GM15510 (cell line): ENCODE measurements around the gene PNPLA7.

Experiments used
- POLR2A ChIP-seq: IDR thresholded peaks from 3 replicates; pipeline ENCODE4 v1.6.1; 2011; ENCODE audit warnings: borderline replicate concordance; ENCODE audit not compliant: insufficient read length; ENCODE audit errors: extremely low read depth

The PNPLA7 gene

DNA sequence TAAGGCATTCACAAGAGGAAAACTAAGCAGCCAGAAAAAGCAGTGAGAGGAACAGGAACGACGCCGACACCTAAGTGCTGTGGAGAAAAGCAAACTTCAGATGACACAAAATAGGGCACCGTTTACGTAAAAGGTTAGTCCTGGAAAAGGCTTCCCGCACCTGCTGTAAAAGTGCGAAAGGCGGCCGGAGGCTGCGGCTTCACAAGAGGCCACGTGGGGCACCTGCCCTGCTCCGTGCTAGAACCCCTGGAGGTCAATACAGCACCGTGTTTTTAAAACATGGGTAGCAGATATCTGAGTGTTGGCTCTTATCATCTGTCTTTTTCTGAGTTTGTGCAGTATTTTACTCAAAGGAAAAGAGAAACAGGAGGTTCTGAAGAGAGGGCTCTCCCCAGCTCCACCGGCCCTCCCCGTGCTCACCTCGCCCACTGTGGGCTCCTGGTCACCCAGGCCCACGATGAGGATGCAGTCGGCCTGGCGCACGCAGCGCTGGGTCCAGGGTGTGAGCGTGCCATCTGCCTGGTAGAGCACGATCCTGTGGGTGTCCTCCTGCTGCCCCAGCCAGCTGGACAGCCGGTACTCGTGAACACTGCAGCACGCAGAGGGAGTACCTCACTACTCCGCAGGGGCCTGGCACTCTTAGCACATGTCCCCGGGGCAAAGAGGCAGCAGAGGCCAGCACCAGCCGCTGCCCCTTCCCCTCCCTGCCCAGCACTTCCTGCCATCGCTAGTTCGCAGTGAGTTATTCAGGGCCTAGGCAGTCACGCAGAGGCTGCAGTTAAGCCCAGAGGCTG, 70.1 kb downstream of the PNPLA7 start:
- TF ChIP-seq POLR2A, result no peak

DNA sequence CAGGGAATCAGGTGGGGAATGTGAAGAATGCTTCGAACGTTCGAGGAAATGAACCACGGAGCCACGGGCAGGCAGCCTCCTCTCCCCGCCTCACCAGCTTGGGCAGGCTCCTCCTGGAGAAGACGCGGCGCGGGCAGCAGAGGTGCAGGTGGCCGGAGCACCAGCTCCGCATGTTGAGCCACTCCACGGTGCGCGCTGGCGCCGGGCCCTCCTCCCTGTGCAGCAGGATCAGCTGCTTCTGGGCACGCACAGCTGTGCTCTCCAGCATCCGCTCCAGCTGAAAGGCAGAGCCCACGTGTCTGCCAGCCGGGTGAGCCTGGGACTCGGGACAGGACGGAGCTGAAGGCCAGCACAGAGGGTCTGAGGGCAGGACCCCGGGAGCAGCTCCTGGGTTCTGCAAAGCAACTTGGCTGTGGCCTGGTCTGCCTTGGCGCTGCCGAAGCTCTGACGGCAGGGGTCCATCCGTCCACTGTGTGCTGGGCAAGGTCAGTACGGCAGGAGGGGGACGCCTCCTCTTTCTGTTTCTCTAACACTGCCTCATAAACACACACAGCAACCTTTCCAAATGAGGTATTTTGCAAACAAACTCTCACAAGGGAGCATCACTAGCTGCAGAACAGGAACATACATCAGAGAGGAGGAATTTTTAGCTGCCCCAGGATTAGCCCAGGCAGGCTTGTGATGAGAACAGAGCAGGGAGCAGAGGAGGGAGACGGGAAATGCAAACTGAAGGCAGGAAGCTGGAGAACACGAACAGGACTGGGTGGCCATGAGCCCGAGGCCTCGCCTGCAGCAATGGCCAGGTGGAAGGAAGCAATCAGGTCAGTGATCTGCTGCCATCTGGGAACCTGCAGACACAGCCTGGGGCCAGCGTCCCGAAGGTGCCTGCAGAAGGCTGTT, 71.0 kb downstream of the PNPLA7 start:
- TF ChIP-seq POLR2A, result no peak

DNA sequence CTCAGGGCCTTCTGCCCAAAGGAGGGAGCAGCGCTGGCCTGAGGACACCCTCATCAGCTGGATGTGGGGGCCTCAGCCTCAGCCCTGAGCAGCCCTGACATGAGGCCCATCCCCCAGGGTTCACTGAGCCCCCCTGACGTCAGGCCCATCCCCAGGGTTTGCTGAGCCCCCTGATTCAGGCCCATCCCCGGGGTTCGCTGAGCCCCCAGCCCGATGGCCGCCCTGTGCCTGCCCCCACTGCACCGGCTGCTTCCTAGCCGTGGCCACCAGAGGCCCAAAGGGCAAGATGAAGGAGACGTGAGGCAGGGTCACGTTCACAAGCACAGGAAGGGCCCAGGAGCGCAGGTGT, 71.6 kb downstream of the PNPLA7 start:
- TF ChIP-seq POLR2A, result no peak

DNA sequence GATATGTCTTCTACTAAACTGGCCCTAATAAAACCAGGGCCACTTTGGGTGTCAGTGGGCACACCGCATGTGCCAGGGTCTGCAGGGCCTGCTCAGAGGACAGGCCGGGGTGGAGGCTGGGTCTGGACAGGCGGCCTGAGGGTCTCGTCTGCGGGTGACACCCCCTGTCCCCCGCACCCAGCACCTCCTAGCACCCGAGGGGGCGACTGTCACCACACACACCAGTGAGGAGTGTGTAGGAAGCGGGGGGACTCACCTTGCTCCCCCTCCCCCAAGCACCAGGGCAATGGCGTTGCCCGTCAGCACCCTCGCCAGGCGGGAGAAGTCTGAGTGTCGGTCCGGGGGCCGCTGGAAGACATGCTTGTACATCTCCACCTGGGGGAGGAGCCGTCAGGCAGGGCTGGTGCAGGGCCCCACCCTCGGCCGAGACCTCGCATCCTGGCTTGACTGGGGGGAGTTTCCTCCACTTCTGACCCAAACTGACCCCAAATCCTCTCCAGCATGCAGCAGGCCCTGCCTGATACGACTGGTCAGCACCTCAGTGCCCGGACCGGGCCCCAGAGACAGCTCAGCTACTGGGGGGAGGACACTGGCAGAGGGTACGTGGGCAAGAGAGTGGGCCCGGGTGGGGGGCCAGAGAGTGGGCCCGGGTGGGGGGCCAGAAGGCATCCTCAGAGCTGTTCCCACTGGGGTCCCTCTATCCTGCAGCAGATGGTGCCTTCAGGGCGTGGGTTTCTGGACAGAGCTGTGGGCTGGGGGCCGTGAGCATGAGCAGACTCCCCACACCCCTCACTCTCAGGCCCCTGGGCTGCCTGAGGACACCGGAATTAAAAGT, 72.2 kb downstream of the PNPLA7 start:
- no peak for TF ChIP-seq POLR2A

DNA sequence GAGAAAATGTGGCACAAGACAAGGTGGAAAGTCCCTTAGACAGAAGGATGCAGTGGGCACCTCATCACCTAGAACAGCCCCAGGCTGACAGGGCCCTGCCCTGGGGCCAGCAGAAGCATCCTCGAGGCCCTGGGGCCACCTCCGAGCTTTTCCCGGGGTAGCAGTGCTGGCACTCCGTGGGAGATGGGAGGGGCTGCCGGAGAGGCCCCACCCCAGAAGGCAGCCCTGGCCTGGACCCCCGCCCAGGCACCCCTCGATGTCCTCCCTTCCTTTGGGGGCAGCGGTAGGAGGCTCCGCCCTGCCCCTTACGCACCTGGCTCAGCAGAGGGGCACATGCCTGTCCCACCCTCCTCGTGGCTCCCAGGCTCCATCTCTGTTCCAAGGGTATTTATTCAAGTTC, 73.3 kb downstream of the PNPLA7 start:
- TF ChIP-seq POLR2A, result no peak

DNA sequence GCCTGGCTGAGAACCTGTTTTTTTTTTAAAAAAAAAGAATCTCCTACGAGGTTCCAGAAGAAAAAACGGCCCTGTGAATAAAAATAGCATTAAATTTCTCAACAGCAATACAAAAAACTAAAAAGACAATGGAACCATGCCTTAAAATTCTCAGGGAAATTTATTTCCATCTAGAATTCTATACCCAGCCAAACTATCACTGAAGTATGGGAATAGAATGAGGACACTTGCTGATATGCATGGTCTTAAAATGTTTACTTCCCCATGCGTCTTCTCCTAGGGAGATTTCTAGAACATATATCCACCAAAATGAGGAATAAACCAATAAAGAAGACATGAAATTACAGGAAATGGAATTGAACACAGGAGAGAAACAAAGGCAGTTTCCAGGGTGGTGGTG, 74.5 kb downstream of the PNPLA7 start:
- TF ChIP-seq POLR2A, result no peak

DNA sequence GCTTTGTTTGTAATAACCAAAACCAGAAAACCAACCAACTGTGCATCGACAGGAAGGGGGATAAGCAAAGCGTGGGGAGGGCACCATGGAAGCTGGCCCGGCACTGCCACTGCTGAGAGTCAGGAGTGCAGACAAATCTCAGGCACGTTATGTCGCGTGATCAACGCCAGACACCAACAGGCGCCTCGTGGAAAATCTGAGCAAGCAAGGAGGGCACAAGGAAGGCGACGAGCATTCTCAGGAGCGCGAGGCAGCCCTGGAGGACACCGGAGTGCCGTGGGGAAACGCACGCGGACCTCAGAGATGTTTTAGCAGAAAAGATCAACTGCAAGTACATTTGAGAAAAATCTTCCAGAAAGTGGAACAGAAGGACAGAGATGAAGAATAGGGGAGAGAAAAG, 75.9 kb downstream of the PNPLA7 start:
- TF ChIP-seq POLR2A, result no peak

DNA sequence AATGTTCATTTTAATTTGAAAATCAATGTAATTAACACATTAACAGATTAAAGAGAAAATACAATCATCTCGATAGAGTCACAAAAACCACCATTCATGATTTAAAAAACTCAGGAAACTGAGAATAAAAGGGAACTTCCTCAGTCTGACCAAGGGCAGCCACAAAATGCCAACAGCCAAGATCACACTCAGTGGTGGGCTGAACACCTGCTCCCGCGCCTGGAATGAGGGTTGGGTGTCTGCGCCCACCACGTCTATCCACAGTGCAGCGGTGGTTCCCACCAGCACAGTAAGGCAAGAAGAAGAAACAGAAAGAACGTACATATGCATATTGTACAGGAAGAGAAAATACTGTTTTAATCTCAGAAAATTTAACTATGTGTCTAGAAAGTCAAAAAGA, 79.4 kb downstream of the PNPLA7 start:
- TF ChIP-seq POLR2A, result no peak

DNA sequence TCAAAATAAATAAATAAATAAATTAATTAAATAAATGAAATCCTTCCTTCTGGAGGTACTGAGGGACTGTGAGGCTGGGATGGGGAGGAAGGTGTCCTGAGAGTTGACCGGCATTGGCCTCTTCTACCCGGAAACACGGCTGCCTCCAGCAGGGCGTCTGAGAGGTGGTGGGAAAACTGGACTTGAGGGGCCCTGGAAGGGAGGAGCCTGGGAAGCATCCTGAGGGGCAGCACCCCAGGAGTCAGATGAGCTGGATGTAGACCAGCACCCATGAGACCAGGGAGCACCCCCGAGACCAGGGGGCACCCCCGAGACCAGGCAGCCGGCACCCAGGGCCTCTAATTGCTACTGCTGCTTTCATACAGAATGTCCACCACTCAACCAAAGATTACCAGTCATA, 82.3 kb downstream of the PNPLA7 start:
- TF ChIP-seq POLR2A, result no peak

DNA sequence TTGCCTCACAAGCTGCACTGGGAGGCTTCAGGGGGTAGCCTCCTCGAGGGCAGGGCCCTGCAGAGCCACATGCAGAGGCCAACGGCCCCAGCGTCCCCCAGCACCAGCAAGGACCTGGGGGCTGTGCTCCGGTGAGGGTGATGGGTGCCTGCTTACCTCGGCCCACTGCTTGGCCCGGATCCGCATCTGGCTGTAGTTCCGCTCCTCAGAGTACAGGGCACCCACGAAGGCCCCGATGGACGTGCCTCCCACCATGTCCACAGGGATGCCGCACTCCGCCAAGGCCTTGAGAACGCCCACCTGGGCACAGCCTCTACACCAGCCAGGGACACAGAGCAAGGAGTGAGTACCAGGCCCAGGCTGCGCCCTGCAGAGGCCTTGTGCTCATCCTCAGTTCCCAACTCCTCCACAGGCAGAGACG, 83.0 kb downstream of the PNPLA7 start:
- no peak for TF ChIP-seq POLR2A

DNA sequence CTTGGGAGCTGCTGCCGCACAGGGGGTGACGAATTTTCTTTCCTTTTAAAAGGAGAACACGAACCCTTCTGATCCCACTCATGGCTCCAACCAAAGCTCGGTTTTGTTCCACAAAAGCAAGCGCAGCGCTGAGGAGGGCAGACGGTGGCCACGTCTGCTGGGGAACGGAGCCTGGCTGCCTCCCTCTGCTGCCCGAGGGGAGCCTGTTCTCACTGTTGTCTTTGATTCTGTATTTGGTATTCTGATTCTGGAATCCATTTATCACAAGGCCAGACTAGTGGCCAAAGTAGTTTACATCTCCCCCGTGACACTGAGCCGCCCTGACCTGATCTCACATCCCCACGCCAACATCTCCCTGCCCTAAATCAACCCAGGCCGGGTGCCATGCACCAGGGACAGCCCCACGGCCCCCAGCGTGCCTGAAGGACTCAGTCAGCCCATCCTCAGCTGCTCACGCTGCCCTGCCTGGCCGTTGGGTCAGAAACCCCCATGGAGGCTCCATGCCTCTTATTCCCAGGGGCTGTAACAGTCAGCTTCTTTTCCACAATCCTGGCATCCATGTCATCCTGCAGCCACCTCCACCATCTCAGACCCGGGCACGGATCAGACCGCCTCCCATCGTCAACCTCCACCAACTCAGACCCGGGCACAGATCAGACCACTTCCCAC, 84.3 kb downstream of the PNPLA7 start:
- TF ChIP-seq POLR2A, result no peak

DNA sequence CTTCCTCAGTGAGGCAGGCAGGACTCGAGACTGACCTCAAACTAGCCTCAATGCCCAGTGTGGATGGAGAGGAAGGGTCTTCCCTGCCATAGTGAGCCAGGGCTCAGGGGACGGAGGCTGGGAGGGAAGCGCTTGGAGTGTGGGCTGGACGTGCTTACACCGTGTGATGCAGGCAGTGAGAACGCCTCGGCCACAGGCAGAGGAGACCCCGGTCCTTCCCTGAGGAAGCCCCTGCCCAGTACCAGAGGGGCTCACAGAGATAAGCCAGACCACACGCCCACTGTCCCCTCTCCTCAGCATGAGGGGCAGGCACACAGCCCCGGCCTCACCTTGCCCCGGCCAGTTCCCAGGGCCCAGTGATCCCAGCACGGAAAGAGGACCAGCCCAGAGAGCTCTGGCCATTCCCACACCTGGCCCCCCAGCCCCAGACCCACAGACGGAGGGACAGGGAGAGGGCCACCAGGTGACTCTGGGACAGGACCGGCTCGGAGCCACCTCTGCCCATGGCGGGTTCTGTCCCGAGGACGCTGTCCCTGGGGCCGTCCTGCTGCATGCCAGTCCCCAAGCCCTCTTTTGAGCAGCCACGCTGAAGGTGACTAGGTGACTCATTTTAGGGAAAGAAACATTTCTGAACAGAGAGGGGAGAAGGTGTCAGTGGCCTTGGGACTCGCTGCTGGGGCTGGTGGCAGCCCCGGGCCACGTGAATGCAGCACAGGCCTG, 85.0 kb downstream of the PNPLA7 start:
- no peak for TF ChIP-seq POLR2A

DNA sequence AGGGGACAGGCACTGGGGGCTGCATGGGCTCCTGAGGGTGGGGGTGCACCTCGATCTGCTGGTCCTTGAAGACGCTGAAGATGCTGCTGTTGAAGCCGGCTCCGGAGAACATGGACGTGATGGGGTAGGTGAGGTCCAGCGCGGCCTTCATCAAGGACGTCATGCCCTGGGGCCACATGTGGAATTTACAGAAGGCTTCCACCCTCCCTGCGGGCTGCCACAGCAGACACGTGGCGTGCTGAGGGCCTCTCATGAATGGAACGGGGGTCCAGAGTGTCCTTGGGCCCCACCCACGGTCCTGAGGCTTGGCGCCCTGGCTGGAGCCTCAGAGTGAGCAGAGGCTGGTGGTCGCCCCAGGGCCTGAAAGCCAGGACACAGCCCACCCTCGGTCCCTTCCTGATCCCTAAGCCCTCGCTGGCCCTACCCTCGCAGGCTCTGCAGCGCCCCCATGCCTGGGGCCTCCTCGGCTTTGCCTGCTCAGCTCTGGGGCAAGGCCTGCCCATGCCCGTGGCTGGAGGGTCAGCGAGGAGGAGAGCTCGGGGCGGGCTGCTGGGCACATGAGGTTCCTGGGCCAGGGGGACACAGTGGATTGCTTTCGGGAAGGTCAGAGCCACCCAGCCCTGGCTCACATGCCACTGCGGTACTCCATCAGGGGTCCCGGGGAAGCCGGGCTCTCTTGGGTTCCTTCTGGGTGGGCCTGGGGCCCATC, 85.8 kb downstream of the PNPLA7 start:
- TF ChIP-seq POLR2A, result no peak
